ENCODE data around the gene ACE. TPM values are rescaled to one million over a fixed set of nuclear protein-coding genes. Genes with fewer than 3 reads are reported as not detected.

Gene ACE
- total RNA-seq, 6 donors from 2014 or later = 21.1 to 90.6 (median 65.1) TPM

DNA sequence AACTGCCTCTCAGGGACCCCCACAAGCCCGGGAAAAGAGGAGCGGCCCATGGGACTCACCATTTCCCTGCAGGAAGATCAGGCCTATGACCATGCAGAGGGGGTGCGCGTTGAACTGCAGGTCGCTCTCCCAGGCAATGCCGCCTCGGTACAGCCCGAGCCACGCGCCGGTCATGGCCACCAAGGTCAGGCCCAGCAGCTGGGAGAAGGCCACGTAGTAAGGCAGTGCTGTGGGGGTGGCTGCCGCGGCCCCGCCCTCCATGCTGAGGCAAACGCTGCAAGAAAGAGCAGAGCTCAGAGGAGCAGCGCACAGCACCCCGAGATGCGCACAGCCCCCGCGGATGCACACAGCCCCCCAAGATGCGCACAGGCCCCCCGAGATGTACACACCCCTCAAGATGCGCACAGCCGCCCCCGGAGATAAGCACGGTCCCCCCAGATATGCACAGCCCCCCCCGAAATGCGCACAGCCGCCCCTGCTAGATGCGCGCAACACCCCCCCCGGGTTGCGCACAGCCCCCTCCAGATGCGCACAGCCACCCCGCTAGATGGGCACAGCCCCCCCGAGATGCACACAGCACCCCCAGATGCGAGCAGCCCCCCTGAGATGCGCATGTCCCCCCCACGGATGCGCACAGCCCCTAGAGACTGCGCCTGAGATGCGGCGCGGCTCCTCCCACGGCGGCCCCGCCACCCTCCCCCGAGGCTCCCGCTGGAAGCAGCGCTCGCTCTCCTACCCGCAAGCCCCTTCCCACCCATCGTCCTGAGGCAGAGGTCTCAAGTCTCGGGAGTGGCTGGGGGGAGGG lies 39.4 kb upstream of the ACE start:
- peak overlapping the region in 2 of 4 donors; percentile 69 to 88 for H3K27ac ChIP-seq
- WGBS, 2 donors = 78 to 91% methylated on average over 10 to 39 of the region's 55 CpGs

GRCh38 chr17:63438092-63439051 lies 38.5 kb upstream of the ACE start:
- Histone ChIP-seq H3K9me3 (no peaks in the 10 kb centered on the region), H3K27me3 (no peaks in the 10 kb centered on the region), H3K27ac (peak overlapping the region; percentile 63 to 97 (median 78)), H3K4me1 (peaks cover 68 to 93% (median 76%) of the 10 kb centered on the region in 4 donors), H3K36me3 (peaks cover 0 to 6% (median 0%) of the 10 kb centered on the region in 4 donors), H3K4me3 (peak overlapping the region in 1 of 4 donors; percentile 10)
- DNase-seq = peak in 1 of 2 donors; percentile 84
- no peak for TF ChIP-seq POLR2A (IDR thresholded peaks at IDR 0.05)
- TF ChIP-seq EP300 (IDR thresholded peaks at IDR 0.05) = no peak
- TF ChIP-seq, protein P1, sequence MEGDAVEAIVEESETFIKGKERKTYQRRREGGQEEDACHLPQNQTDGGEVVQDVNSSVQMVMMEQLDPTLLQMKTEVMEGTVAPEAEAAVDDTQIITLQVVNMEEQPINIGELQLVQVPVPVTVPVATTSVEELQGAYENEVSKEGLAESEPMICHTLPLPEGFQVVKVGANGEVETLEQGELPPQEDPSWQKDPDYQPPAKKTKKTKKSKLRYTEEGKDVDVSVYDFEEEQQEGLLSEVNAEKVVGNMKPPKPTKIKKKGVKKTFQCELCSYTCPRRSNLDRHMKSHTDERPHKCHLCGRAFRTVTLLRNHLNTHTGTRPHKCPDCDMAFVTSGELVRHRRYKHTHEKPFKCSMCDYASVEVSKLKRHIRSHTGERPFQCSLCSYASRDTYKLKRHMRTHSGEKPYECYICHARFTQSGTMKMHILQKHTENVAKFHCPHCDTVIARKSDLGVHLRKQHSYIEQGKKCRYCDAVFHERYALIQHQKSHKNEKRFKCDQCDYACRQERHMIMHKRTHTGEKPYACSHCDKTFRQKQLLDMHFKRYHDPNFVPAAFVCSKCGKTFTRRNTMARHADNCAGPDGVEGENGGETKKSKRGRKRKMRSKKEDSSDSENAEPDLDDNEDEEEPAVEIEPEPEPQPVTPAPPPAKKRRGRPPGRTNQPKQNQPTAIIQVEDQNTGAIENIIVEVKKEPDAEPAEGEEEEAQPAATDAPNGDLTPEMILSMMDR (IDR thresholded peaks at IDR 0.05) = no peak
- no peak for TF ChIP-seq POLR2AphosphoS5 (IDR thresholded peaks at IDR 0.05)
- ATAC-seq (ENCODE audit: low FRiP score in 2 of 2) = no peak
- 54 to 63% methylated on average over 15 to 41 of the region's 46 CpGs for WGBS, 2 donors

More for the DNA sequence above, 39.4 kb upstream of the ACE start:
- H3K27me3 ChIP-seq = no peaks in the 10 kb centered on the region
- H3K9me3 ChIP-seq = no peaks in the 10 kb centered on the region
- peaks cover 0 to 6% (median 0%) of the 10 kb centered on the region in 4 donors for H3K36me3 ChIP-seq
- no peak overlapping the region for H3K4me3 ChIP-seq
- ATAC-seq (ENCODE audit: low FRiP score in 2 of 2) = no peak
- peaks cover 77 to 98% (median 84%) of the 10 kb centered on the region in 4 donors for H3K4me1 ChIP-seq
- TF ChIP-seq, protein P1 (IDR thresholded peaks at IDR 0.05) = no peak
- TF ChIP-seq POLR2A (IDR thresholded peaks at IDR 0.05) = no peak
- TF ChIP-seq EP300 (IDR thresholded peaks at IDR 0.05) = no peak
- TF ChIP-seq POLR2AphosphoS5 (IDR thresholded peaks at IDR 0.05) = no peak
- DNase-seq = peak in 1 of 2 donors; percentile 88

GRCh38 chr17:63439687-63440086 lies 37.2 kb upstream of the ACE start:
- peaks cover 56 to 92% (median 68%) of the 10 kb centered on the region in 4 donors for H3K4me1 ChIP-seq
- ATAC-seq (ENCODE audit: low FRiP score in 2 of 2) = peak in 1 of 2 donors; percentile 6
- peak overlapping the region; percentile 63 to 97 (median 78) for H3K27ac ChIP-seq

GRCh38 chr17:63440127-63440769 lies 36.6 kb upstream of the ACE start:
- no peak for DNase-seq
- Histone ChIP-seq H3K4me3 (peak overlapping the region in 1 of 4 donors; percentile 15), H3K4me1 (peaks cover 56 to 92% (median 67%) of the 10 kb centered on the region in 4 donors), H3K9me3 (no peaks in the 10 kb centered on the region), H3K27me3 (no peaks in the 10 kb centered on the region), H3K27ac (peak overlapping the region; percentile 63 to 97 (median 78)), H3K36me3 (no peaks in the 10 kb centered on the region)
- WGBS, 2 donors = 71 to 80% methylated on average over 15 to 22 of the region's 22 CpGs
- TF ChIP-seq, protein P1 (IDR thresholded peaks at IDR 0.05) = no peak
- TF ChIP-seq EP300 (IDR thresholded peaks at IDR 0.05) (no peak), POLR2A (IDR thresholded peaks at IDR 0.05) (no peak), POLR2AphosphoS5 (IDR thresholded peaks at IDR 0.05) (no peak)
- no peak for ATAC-seq (ENCODE audit: low FRiP score in 2 of 2)

More at GRCh38 chr17:63439687-63440086, 37.2 kb upstream of the ACE start:
- WGBS, 2 donors = 35 to 42% methylated on average over 8 of the region's 8 CpGs
- peak in 2 of 4 donors; percentile 3 to 20 for TF ChIP-seq EP300 (IDR thresholded peaks at IDR 0.05)
- TF ChIP-seq POLR2A (IDR thresholded peaks at IDR 0.05) = no peak
- TF ChIP-seq POLR2AphosphoS5 (IDR thresholded peaks at IDR 0.05) = peak; percentile 11 to 29
- H3K9me3 ChIP-seq = no peaks in the 10 kb centered on the region
- H3K27me3 ChIP-seq = no peaks in the 10 kb centered on the region
- DNase-seq = no peak
- H3K4me3 ChIP-seq = peak overlapping the region in 1 of 4 donors; percentile 15
- no peaks in the 10 kb centered on the region for H3K36me3 ChIP-seq
